ENCODE measurements around the gene AFF2. TPM values are rescaled to one million over a fixed set of nuclear protein-coding genes. Genes with fewer than 3 reads are reported as not detected.

The AFF2 gene
- total RNA-seq, 1 experiment from 2014 or later: 0.05 TPM

DNA sequence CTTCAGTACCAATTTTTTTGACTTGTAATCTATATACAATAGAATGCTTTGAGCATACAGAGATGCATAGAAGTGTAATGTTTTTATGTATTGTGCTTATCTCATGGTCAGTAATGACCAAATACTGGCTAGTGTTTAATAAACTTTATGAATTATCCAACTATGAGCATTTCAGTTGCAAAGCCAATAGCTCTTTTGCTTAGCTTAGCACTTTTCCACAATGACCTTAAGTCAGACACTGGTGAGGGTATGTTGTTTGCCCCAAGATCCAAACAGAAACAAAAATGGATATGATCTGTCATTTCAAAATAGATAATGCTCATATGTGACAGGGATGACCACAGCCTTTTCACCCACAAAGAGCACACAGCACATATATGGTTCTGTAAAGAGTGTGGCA is 393.0 kb downstream of the AFF2 start:
- RAD21 ChIA-PET (ENCODE audit: low non-redundant PET in 1 of 2, low total read pairs in 2 of 2, uncharacterized antibody in 2 of 2, unreplicated experiment in 2 of 2): no interaction called here
- ATAC-seq: no peak
- H3K27me3 ChIP-seq (ENCODE audit: insufficient read depth, low read length): no peaks in the 10 kb centered on the region

More for the DNA sequence above, 393.0 kb downstream of the AFF2 start:
- Histone ChIP-seq H4K20me1 (ENCODE audit: insufficient read depth) (no peaks in the 10 kb centered on the region), H3K4me1 (ENCODE audit: control insufficient read depth in 1 of 2, insufficient read depth in 2 of 2, low read length in 2 of 2) (no peaks in the 10 kb centered on the region), H3K36me3 (ENCODE audit: control insufficient read depth in 1 of 2, insufficient read depth in 2 of 2, low read length in 2 of 2) (no peaks in the 10 kb centered on the region), H2AFZ (ENCODE audit: low read depth, low read length, poor library complexity, severe bottlenecking) (no peak overlapping the region), H3K27ac (ENCODE audit: low read depth, low read length) (no peak overlapping the region), H3K9me2 (ENCODE audit: insufficient read depth) (no peaks in the 10 kb centered on the region), H3K4me2 (ENCODE audit: low read length) (no peak overlapping the region), H3K9ac (ENCODE audit: low read length) (no peak overlapping the region), H3K79me2 (ENCODE audit: insufficient read depth, low read length) (no peaks in the 10 kb centered on the region), H3K4me3 (replicated peaks in 1 of 2; ENCODE audit: low read depth in 1 of 2, low read length in 2 of 2) (no peak overlapping the region), H3K9me3 (ENCODE audit: control insufficient read depth in 1 of 2, insufficient read depth in 1 of 2, low read depth in 1 of 2, low read length in 2 of 2) (no peaks in the 10 kb centered on the region)
- no TSS peak for BruUV-seq (replicated peaks)
- intact Hi-C loops (cut with micrococcal nuclease): no loop called here
- ChIA-PET CTCF (no interaction called here), POLR2A (no interaction called here)
- no peak for TF ChIP-seq ZNF274 (IDR thresholded peaks at IDR 0.05; ENCODE audit: low read depth, low read length)
- no peak for TF ChIP-seq JUND (IDR thresholded peaks at IDR 0.05)
- TF ChIP-seq ZBTB33 (IDR thresholded peaks at IDR 0.05; ENCODE audit: extremely low read depth, insufficient replicate concordance, low read length): no peak
- no peak for TF ChIP-seq FOSL1 (IDR thresholded peaks at IDR 0.05; ENCODE audit: low read depth)
- TF ChIP-seq REST (IDR thresholded peaks at IDR 0.05; ENCODE audit: low read depth): no peak
- TF ChIP-seq POLR2AphosphoS5 (IDR thresholded peaks at IDR 0.05; ENCODE audit: low read depth, low read length): no peak
- no peak for TF ChIP-seq POLR2A (IDR thresholded peaks at IDR 0.05; ENCODE audit: borderline replicate concordance, extremely low read depth, insufficient read depth, insufficient read length)
- no peak for TF ChIP-seq CEBPB (IDR thresholded peaks at IDR 0.05; ENCODE audit: low read depth)
- TF ChIP-seq YY1 (IDR thresholded peaks at IDR 0.05; ENCODE audit: extremely low read depth, insufficient replicate concordance, low read depth, low read length): no peak
- TF ChIP-seq CBX3 (IDR thresholded peaks at IDR 0.05; ENCODE audit: low read depth): no peak
- TF ChIP-seq ATF3 (IDR thresholded peaks at IDR 0.05): no peak
- no peak for DNase-seq (ENCODE audit: low read depth, low spot score)

Measured in HCT116 (cell line).